Measurements from ENCODE around the gene DAAM2.

The DAAM2 gene

GRCh38 chr6:39790772-39791171 lies 1.4 kb upstream of the DAAM2 start:
- no peak for DNase-seq

DNA sequence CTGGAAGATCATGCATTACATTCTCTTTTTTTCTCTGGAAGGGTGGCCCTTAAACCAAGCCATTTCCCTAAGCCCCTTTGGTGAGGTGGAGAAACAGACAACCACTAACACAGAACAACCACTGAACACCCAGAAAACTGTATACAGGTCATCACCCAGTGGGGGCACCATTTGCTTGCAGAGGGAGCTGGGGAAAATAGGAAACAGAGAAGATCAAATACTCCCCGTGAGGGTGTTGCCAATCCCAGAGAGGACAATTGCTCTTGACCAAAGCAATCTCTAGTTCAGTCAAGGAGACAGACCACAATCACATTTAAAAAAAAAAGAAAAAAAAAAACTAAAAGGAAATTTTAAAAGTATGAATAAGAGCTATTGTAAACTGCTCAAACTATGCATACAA lies 865 bp upstream of the DAAM2 start:
- no peak for DNase-seq

DNA sequence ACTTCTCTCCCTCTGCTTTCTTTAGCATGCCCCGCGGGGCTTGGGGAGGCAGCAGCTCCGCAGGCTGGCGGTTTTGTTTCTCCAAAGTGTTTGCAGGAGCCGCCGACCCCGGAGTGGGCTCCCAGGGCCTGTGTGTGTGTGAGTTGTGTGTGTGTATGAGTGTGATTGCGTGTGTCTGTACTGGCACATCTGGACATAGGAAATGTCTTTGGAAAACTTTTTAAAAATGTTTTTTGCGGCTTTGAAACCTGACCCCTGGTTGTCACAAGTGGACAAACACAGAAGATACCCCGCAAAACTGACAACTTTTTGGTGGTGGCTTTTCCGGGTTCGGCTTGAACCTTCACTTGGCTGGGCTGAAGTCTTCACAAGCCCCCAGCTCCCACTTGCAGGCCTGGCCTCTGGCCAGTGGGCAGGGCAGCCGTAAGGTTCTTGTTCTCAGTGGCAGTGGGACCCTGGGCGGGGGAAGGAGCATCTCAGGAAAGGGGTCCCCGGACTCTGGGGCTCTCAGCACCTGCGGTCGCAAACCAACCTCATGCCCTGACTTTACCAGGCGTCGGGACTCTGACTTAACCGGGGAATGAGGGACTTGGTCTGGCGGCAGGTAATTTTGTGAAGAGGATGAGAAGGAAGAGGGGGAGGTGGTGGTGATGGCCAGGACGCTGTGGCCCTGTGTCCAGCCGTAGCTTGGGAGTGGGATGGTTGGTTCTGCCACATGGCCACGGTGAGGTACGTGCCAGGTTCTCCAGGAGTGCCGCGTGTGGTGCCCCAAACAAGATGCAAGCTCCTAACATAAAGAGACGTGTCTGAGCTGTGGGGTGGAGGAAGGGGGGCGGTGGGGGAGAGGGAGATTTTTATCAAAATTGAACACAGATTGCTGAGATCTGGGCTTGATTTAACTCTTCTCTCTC lies 619 bp downstream of the DAAM2 start:
- no peak for DNase-seq

- DNase-seq: no peak
Measured at GRCh38 chr6:39793516-39793915, 1.3 kb downstream of the DAAM2 start.

GRCh38 chr6:39794231-39794630 lies 2.1 kb downstream of the DAAM2 start:
- DNase-seq: no peak

DNA sequence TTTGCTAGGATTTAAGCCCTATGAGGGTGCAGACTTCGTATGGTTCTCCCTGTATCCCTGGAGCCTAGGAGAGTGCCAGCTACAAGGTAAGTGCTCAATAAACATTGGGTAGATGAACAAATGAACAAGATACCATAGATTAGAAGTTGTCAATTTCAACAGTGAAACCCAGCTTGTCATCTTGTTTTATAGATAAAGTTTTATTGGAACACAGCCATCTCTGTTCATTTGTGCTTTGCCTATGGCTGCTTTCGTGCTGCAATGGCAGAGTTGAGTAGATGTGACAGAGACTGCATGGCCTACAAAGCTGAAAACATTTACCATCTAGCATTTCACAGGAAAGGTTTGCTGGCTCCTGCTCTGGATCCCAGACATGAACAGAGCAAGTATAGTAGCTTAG lies 5.6 kb downstream of the DAAM2 start:
- no peak for DNase-seq

GRCh38 chr6:39800034-39801032 lies 8.2 kb downstream of the DAAM2 start:
- no peak for DNase-seq

- no peak for DNase-seq
Measured at GRCh38 chr6:39801456-39802251, 9.5 kb downstream of the DAAM2 start.

DNA sequence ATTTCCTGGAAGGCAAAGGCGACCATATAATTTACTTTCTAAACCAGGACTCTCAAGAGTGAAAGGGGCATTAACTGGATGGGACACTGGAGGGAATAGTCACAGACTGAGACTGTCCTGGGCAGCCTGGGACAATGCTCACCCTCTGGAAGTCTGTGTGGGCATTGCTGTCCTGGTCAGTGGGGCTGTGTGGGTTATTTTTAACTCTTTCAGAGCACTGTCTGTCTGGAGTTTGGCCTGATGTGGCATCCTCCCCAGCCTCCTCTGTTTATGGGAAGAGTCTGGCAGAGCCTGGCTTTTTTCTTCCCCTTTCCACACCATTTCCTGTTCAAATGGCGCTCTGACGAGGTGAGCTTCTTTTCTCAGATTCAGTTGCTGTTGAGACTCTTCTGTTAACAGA lies 11.7 kb downstream of the DAAM2 start:
- no peak for DNase-seq

GRCh38 chr6:39804466-39805065 lies 12.4 kb downstream of the DAAM2 start:
- no peak for DNase-seq

DNA sequence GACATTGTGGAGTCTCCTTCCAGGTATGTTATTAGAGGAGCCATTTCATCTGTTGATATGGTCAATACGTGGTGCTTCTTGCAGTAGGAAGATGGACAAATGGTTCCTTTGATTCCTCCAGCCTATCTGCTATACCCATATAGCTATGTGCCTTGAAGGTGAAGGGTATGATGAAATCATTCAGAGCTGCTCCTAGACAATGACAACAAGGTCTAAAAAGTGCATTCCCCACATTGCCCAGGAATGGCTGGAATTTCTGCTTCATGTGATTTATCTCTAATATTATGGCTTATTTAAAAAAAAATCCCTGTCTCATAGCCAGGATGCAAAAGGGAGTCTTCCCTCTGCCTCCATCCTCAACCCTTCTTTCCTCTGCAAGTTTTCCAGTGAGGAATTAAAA lies 14.1 kb downstream of the DAAM2 start:
- no peak for DNase-seq

DNA sequence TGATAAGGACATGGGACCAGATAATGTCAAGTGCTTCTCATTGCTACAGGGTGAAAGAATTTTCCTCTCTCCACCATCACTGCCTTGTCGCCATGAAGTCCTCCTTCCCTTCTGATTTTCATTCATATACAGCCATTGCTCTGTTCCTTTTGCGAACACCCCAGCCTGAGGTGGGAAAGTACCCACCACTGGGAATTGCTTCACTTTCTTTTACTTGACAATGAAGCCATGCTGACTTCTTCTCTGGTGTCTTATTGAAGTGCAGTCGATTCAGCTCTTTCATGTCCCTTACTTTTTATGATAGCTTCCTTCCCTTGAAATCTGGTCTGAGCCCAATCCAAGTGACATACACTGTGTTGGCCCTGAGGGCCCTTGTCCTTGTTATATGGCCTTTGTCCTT lies 16.2 kb downstream of the DAAM2 start:
- DNase-seq: no peak

DNA sequence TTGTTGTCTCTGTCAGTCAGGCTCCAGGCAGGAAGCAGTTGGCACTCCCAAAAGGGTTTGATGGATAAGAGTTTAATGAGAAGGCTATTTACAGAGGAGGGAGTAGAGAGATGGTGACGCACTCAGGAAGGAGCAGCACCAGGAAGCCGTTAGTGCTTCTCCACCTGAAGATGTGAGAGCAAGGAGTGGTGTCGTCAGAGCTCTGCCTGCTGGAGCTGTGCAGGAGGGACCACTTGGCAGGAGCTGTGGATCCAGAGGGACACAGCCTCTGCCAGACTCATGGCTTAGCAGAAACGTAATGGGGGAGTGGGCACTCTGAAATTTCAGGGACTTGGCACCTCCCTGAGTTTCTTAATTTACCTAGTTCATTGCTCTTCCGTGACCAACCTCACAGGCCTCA lies 16.8 kb downstream of the DAAM2 start:
- no peak for DNase-seq

GRCh38 chr6:39811835-39812345 lies 19.7 kb downstream of the DAAM2 start:
- no peak for DNase-seq

- DNase-seq: no peak
Measured at GRCh38 chr6:39812496-39812852, 20.3 kb downstream of the DAAM2 start.

DNA sequence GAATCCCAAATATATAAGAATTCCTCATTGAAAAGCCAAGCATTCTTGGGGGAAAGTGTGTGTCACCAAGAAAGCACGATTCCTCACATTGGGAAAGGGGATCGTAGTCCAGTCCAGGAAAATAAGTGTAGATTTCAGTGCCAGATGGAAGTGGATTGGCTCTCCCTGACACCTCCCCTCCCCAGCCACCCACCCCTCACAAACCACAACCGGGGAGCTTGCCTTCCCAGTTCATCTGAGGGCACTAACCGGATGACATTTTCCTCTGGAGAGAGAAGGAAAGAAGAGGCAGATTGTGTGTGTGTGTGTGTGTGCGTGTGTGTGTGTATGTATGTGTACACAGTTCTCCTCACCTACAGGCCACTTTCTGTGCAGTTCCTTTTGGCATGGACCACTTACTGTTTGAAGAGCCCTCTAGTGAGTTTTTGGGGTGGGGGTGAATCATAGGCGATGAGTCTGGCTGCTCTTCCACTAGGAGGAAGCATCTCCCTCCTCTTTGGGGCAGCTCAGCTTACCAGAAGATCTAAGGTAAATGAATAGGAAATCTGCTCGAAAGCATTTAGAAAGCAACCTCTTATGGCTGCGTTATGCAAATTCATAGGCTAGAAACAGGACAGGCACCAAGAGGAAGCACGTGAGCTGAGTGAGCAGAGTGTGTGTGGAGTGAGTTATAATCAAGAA lies 20.8 kb downstream of the DAAM2 start:
- DNase-seq: no peak

DNA sequence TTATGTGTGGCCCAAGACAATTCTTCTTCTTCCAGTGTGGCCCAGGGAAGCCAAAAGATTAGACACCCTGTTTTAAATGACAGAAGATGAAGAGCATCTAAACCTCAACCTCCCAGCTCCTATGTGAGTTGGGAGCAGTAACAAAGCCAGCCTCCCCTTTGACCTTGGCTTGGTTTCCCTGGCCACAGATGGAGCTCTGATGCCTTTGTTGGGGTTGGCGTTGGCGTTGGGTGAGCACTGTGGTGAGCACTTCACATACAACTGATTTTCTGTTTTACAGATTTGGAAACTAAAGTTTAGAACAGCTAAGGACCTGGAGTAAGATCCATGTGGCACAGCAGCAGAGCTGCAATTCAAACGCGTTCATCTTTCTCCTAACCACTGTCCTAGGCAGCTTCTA lies 22.1 kb downstream of the DAAM2 start:
- no peak for DNase-seq

GRCh38 chr6:39815356-39815755 lies 23.2 kb downstream of the DAAM2 start:
- DNase-seq: no peak

- no peak for DNase-seq
Measured at GRCh38 chr6:39816747-39817146, 24.6 kb downstream of the DAAM2 start.

DNA sequence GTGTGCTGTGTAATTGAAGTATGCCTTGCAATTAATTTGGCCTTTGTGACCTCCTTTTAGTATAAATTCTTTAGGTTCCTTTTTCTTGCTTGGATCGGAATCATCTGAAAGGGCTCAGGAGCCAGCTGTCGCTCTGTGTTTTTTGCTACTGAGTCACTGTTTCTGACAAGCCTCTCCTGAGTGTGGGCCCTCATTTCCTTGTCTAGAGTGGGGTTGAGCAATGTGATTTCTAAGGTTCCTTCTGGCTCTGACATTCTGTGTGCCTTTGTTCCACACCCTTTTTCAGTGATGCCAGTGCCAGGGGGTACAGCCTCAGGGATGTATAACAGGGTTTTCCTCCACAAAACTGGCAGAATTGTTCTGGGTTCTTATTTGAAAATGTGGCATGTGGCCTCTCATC lies 26.5 kb downstream of the DAAM2 start:
- no peak for DNase-seq

DNA sequence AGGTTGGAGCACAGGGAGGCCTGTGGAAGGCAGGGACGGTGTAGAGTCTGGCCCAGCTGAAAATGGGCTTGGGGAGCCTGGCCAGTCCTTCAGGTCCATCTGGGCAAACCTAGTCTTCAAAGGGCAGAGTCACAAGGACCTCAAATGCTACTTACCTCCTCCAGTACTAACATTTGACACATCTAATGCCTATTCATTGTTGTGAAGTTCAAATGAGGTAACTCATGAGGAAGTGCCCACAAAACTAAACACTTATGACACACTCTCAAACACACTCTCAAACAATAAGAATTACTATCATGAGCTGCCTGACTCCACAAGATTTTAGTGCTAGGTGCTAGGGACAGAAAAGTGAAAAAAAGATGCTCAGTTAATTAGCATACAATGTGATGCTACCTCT lies 27.1 kb downstream of the DAAM2 start:
- DNase-seq: no peak

GRCh38 chr6:39819676-39820075 lies 27.5 kb downstream of the DAAM2 start:
- no peak for DNase-seq
